Activated B cell treated with CpG ODN at 0.5 μM for 24 hours (primary cell): ENCODE results near the gene CAMSAP2. TPM values are rescaled to one million over a fixed set of nuclear protein-coding genes. Genes with fewer than 3 reads are reported as not detected.

Source experiments
- ATAC-seq: fragments of 200-7000 bp; cut with Tn5 transposase; one replicate; pipeline ENCODE4 v1.10.0; 2021; ENCODE audit warnings: low read depth, mild to moderate bottlenecking, moderate library complexity
- CTCF ChIA-PET: fragments of 350-600 bp; sonication (Branson Sonifier 250); formaldehyde crosslinking; loops from one replicate; lab custom pipeline; 2021; ENCODE audit warnings: antibody characterized with exemption; lab: Charles Lee
- POLR2A ChIA-PET: fragments of 350-600 bp; sonication (Branson Sonifier 250); formaldehyde crosslinking; loops from one replicate; lab custom pipeline; 2021; ENCODE audit warnings: antibody characterized with exemption; lab: Charles Lee
- DNase-seq: peaks from one replicate; pipeline ENCODE4 v3.0.0; 2022
- H3K27ac Mint-ChIP-seq: one replicate; pipeline ENCODE4 v1.8.0; 2020; ENCODE audit warnings: mixed read lengths
- H3K27me3 Mint-ChIP-seq: one replicate; pipeline ENCODE4 v1.8.0; 2021; ENCODE audit warnings: mixed read lengths
- H3K36me3 Mint-ChIP-seq: one replicate; pipeline ENCODE4 v1.8.0; 2021; ENCODE audit warnings: low read depth, mixed read lengths
- H3K4me1 Mint-ChIP-seq: one replicate; pipeline ENCODE4 v1.8.0; 2021; ENCODE audit warnings: mixed read lengths
- H3K4me3 Mint-ChIP-seq: one replicate; pipeline ENCODE4 v1.8.0; 2020; ENCODE audit warnings: mild to moderate bottlenecking, mixed read lengths
- H3K9me3 Mint-ChIP-seq: one replicate; pipeline ENCODE4 v1.8.0; 2020; ENCODE audit warnings: mixed read lengths
- CTCF ChIP-seq: fragments of 200-600 bp; IDR thresholded peaks from one replicate; pipeline ENCODE4 v1.8.0; 2022; ENCODE audit warnings: antibody characterized with exemption, mild to moderate bottlenecking
- intact Hi-C: fragments of 100-400 bp; cut with micrococcal nuclease; formaldehyde crosslinking; loops from one replicate; pipeline ENCODE4 v1.15.1; 2024
- total RNA-seq: library from RNA; stranded (reverse); gene quantifications from 2 replicates; pipeline ENCODE4 v1.2.3, GENCODE V29; 2022

The CAMSAP2 gene
- total RNA-seq: 0.71 and 0.86 TPM in 2 replicates

GRCh38 chr1:200738327-200738948 lies at the start of gene CAMSAP2:
Gene CAMSAP2, plus strand, starts transcription at chr1:200738893. Its CDS starts 935 bp downstream, at chr1:200739828.
- Mint-ChIP-seq H3K27me3 (peaks cover 19% of the 10 kb centered on the region), H3K4me1 (peaks cover 17% of the 10 kb centered on the region), H3K27ac (peak within 1 kb of the TSS; percentile 76), H3K9me3 (no peaks in the 10 kb centered on the region), H3K4me3 (peak within 1 kb of the TSS; percentile 91), H3K36me3 (peaks cover 2% of the 10 kb centered on the region)
- intact Hi-C loops: loop anchor here (2.0 kb wide), 2 partner anchors 68 to 116 kb away; no protein-coding TSS in a partner anchor
- DNase-seq (no peak), ATAC-seq (peak; percentile 41)
- CTCF ChIA-PET: interaction anchor here (0.9 to 1.3 kb wide), 2 partner anchors 9 to 65 kb away, joined by 4 read pairs; no protein-coding TSS in a partner anchor
- TF ChIP-seq CTCF: no peak
- POLR2A ChIA-PET: interaction anchor here (1.0 to 1.4 kb wide), 3 partner anchors 68 to 117 kb away, joined by 3 to 7 read pairs (median 6); partner anchors contain the start of gene DDX59

DNA sequence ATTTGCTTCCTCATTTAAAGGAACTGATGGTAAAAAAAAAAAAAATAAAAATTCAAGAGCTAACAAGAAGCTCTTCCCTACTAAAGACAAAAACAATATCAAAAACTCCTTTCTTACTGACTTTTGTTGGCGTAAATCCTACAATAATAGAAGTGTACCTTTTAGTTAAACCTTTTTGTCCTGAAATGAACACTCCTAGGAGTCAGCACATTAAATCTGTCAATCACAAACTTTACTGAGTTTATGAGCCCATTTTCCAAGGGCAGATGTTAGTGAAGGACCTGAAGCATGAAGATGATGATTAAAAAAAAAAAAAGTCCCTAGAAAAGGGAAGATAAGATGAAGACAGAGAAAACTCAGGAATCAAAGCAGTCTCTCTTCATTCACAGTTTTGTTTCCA lies 46.4 kb upstream of the CAMSAP2 start:
- intact Hi-C loops: no loop called here
- Mint-ChIP-seq H3K4me3 (no peak overlapping the region), H3K27ac (no peak overlapping the region), H3K27me3 (peaks cover 9% of the 10 kb centered on the region), H3K36me3 (no peaks in the 10 kb centered on the region), H3K4me1 (no peaks in the 10 kb centered on the region), H3K9me3 (no peaks in the 10 kb centered on the region)
- DNase-seq (no peak), ATAC-seq (no peak)
- no peak for TF ChIP-seq CTCF
- POLR2A ChIA-PET: no interaction called here
- CTCF ChIA-PET: no interaction called here

GRCh38 chr1:200693327-200693726 lies 45.4 kb upstream of the CAMSAP2 start:
- intact Hi-C loops: no loop called here
- Mint-ChIP-seq H3K27me3 (peaks cover 10% of the 10 kb centered on the region), H3K9me3 (no peaks in the 10 kb centered on the region), H3K27ac (no peak overlapping the region), H3K4me1 (no peaks in the 10 kb centered on the region), H3K4me3 (no peak overlapping the region), H3K36me3 (no peaks in the 10 kb centered on the region)
- ChIA-PET POLR2A (no interaction called here), CTCF (no interaction called here)
- DNase-seq: no peak
- no peak for ATAC-seq
- no peak for TF ChIP-seq CTCF

DNA sequence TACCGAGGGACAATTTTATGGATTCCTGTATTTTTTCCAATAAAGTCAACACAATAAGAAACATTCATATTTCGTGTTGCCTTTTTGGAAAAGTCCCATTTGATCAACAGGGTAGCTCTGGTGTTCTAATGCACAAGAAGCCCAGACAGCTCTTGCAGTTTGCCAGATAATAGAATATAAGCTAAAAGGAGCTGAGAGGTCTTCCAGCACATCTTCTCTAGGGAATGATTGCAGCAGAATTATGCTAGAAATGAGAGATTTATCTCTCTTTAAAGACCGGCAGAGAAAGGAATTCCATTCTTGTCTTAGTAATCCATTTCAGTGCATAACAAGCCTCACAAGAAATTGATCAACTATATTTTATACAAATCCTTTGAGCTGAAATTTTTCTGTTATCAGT lies 44.0 kb upstream of the CAMSAP2 start:
- H3K4me3 Mint-ChIP-seq: no peak overlapping the region
- TF ChIP-seq CTCF: no peak
- CTCF ChIA-PET: no interaction called here
- no peaks in the 10 kb centered on the region for H3K4me1 Mint-ChIP-seq
- H3K27me3 Mint-ChIP-seq: peaks cover 10% of the 10 kb centered on the region
- H3K27ac Mint-ChIP-seq: no peak overlapping the region
- no peak for DNase-seq
- no peaks in the 10 kb centered on the region for H3K9me3 Mint-ChIP-seq
- intact Hi-C loops: no loop called here
- no peaks in the 10 kb centered on the region for H3K36me3 Mint-ChIP-seq
- POLR2A ChIA-PET: no interaction called here
- no peak for ATAC-seq

GRCh38 chr1:200699871-200700270 lies 38.8 kb upstream of the CAMSAP2 start:
- no peaks in the 10 kb centered on the region for H3K36me3 Mint-ChIP-seq

More at GRCh38 chr1:200699871-200700270, 38.8 kb upstream of the CAMSAP2 start:
- ChIA-PET CTCF (no interaction called here), POLR2A (no interaction called here)
- peaks cover 9% of the 10 kb centered on the region for H3K27me3 Mint-ChIP-seq
- ATAC-seq (no peak), DNase-seq (no peak)
- no peak overlapping the region for H3K27ac Mint-ChIP-seq
- intact Hi-C loops: no loop called here
- H3K4me3 Mint-ChIP-seq: no peak overlapping the region
- no peaks in the 10 kb centered on the region for H3K4me1 Mint-ChIP-seq
- TF ChIP-seq CTCF: no peak
- no peaks in the 10 kb centered on the region for H3K9me3 Mint-ChIP-seq
